ENCODE measurements around the gene MAST4. TPM values are rescaled to one million over a fixed set of nuclear protein-coding genes. Genes with fewer than 3 reads are reported as not detected.

Gene MAST4
- total RNA-seq, 4 donors from 2014 or later = 8.2 to 203 (median 35.5) TPM

GRCh38 chr5:67208403-67208802 is 612.2 kb downstream of the MAST4 start:
- intact Hi-C loops (cut with DNase I; ENCODE audit: low total_unique reads) = loop anchor here (5.0 kb wide), 1 partner anchor 46 kb away; no protein-coding TSS in a partner anchor
- Histone ChIP-seq H3K4me1 (peaks cover 0 to 5% of the 10 kb centered on the region in 2 donors), H3K27ac (peak overlapping the region; percentile 56 to 59), H3K9me3 (no peaks in the 10 kb centered on the region), H3K4me3 (no peak overlapping the region), H3K36me3 (no peaks in the 10 kb centered on the region), H3K27me3 (no peaks in the 10 kb centered on the region)
- TF ChIP-seq POLR2A (IDR thresholded peaks at IDR 0.05) = no peak
- TF ChIP-seq, protein P1, sequence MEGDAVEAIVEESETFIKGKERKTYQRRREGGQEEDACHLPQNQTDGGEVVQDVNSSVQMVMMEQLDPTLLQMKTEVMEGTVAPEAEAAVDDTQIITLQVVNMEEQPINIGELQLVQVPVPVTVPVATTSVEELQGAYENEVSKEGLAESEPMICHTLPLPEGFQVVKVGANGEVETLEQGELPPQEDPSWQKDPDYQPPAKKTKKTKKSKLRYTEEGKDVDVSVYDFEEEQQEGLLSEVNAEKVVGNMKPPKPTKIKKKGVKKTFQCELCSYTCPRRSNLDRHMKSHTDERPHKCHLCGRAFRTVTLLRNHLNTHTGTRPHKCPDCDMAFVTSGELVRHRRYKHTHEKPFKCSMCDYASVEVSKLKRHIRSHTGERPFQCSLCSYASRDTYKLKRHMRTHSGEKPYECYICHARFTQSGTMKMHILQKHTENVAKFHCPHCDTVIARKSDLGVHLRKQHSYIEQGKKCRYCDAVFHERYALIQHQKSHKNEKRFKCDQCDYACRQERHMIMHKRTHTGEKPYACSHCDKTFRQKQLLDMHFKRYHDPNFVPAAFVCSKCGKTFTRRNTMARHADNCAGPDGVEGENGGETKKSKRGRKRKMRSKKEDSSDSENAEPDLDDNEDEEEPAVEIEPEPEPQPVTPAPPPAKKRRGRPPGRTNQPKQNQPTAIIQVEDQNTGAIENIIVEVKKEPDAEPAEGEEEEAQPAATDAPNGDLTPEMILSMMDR (IDR thresholded peaks at IDR 0.05) = no peak
- DNase-seq = no peak

- DNase-seq = peak; percentile 53 to 82
- Histone ChIP-seq H3K36me3 (no peaks in the 10 kb centered on the region), H3K4me3 (no peak overlapping the region), H3K9me3 (no peaks in the 10 kb centered on the region), H3K4me1 (peaks cover 0 to 5% of the 10 kb centered on the region in 2 donors), H3K27me3 (no peaks in the 10 kb centered on the region), H3K27ac (peak overlapping the region; percentile 56 to 59)
- intact Hi-C loops (cut with DNase I; ENCODE audit: low total_unique reads) = loop anchor here (5.0 kb wide), 1 partner anchor 47 kb away; no protein-coding TSS in a partner anchor
- TF ChIP-seq, protein P1 (IDR thresholded peaks at IDR 0.05) = peak; percentile 77 to 91 (median 85)
- no peak for TF ChIP-seq POLR2A (IDR thresholded peaks at IDR 0.05)
These were observed 613.1 kb downstream of the MAST4 start for GRCh38 chr5:67209141-67209771.

DNA sequence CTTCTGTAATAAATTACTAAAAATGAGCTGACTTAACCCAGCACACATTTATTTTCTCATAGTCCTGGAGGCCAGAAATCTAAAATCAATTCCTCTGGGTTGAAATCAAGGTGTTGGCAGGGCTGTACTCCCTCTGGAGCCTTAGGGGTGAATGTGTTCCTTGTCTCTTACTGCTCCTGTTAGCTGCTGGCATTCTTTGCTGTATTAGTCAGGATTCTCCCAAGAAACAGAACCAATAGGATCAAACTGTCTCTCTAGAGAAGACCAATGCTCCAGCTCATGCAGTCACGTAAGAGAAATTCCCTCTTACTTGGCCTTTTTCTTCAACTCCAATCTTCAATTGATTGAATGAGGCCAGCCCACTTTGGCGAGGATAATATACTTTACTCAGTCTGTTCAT is 615.7 kb downstream of the MAST4 start:
- no peak overlapping the region for H3K27ac ChIP-seq
- TF ChIP-seq POLR2A (IDR thresholded peaks at IDR 0.05) = no peak
- TF ChIP-seq, protein P1 (IDR thresholded peaks at IDR 0.05) = no peak
- H3K36me3 ChIP-seq = no peaks in the 10 kb centered on the region
- H3K27me3 ChIP-seq = no peaks in the 10 kb centered on the region
- H3K4me3 ChIP-seq = no peak overlapping the region
- no peak for DNase-seq
- H3K9me3 ChIP-seq = no peaks in the 10 kb centered on the region
- intact Hi-C loops (cut with DNase I; ENCODE audit: low total_unique reads) = no loop called here
- peaks cover 0 to 2% of the 10 kb centered on the region in 2 donors for H3K4me1 ChIP-seq

DNA sequence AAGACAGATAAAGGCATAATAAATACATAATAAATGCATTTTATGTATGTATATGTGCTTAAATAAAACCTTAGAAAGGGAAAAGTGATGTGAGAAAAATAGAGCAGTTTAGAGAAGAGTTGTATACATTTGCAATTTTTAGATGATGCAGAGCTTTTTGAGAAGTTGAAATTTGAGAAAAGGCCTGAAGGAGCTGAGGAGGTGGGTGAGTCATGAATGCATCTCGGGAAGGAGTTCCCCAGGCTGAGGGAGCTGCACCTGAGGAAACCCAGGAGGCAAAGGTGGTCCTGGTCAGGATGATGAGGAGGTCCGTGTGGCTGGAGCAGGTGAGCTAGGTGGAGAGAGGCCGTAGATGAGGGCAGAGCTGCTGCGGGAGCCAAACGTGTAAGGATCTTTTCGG is 617.8 kb downstream of the MAST4 start:
- no peak for DNase-seq
- Histone ChIP-seq H3K9me3 (no peaks in the 10 kb centered on the region), H3K4me1 (no peaks in the 10 kb centered on the region), H3K4me3 (no peak overlapping the region), H3K27me3 (no peaks in the 10 kb centered on the region), H3K27ac (no peak overlapping the region), H3K36me3 (no peaks in the 10 kb centered on the region)
- no peak for TF ChIP-seq POLR2A (IDR thresholded peaks at IDR 0.05)
- TF ChIP-seq, protein P1 (IDR thresholded peaks at IDR 0.05) = no peak
- intact Hi-C loops (cut with DNase I; ENCODE audit: low total_unique reads) = no loop called here

- no peak for TF ChIP-seq POLR2A (IDR thresholded peaks at IDR 0.05)
- TF ChIP-seq, protein P1 (IDR thresholded peaks at IDR 0.05) = no peak
- DNase-seq = no peak
- Histone ChIP-seq H3K36me3 (no peaks in the 10 kb centered on the region), H3K4me3 (no peak overlapping the region), H3K27ac (peak overlapping the region in 1 of 2 donors; percentile 58), H3K4me1 (no peaks in the 10 kb centered on the region), H3K27me3 (no peaks in the 10 kb centered on the region), H3K9me3 (no peaks in the 10 kb centered on the region)
- intact Hi-C loops (cut with DNase I; ENCODE audit: low total_unique reads) = no loop called here
These were observed 618.7 kb downstream of the MAST4 start for GRCh38 chr5:67214707-67215447.

Data from uterus (tissue), 4 donors.